GM18502 (cell line): Measurements from ENCODE around the gene SVIL.

Experiments used
- ATAC-seq: cut with Tn5 transposase; IDR thresholded peaks from one replicate; pipeline ENCODE4 v1.9.1; 2021; ENCODE audit warnings: mild to moderate bottlenecking; ENCODE audit not compliant: unreplicated experiment, poor library complexity

The SVIL gene, protein sequence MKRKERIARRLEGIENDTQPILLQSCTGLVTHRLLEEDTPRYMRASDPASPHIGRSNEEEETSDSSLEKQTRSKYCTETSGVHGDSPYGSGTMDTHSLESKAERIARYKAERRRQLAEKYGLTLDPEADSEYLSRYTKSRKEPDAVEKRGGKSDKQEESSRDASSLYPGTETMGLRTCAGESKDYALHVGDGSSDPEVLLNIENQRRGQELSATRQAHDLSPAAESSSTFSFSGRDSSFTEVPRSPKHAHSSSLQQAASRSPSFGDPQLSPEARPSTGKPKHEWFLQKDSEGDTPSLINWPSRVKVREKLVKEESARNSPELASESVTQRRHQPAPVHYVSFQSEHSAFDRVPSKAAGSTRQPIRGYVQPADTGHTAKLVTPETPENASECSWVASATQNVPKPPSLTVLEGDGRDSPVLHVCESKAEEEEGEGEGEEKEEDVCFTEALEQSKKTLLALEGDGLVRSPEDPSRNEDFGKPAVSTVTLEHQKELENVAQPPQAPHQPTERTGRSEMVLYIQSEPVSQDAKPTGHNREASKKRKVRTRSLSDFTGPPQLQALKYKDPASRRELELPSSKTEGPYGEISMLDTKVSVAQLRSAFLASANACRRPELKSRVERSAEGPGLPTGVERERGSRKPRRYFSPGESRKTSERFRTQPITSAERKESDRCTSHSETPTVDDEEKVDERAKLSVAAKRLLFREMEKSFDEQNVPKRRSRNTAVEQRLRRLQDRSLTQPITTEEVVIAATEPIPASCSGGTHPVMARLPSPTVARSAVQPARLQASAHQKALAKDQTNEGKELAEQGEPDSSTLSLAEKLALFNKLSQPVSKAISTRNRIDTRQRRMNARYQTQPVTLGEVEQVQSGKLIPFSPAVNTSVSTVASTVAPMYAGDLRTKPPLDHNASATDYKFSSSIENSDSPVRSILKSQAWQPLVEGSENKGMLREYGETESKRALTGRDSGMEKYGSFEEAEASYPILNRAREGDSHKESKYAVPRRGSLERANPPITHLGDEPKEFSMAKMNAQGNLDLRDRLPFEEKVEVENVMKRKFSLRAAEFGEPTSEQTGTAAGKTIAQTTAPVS (N-terminal part only)

DNA sequence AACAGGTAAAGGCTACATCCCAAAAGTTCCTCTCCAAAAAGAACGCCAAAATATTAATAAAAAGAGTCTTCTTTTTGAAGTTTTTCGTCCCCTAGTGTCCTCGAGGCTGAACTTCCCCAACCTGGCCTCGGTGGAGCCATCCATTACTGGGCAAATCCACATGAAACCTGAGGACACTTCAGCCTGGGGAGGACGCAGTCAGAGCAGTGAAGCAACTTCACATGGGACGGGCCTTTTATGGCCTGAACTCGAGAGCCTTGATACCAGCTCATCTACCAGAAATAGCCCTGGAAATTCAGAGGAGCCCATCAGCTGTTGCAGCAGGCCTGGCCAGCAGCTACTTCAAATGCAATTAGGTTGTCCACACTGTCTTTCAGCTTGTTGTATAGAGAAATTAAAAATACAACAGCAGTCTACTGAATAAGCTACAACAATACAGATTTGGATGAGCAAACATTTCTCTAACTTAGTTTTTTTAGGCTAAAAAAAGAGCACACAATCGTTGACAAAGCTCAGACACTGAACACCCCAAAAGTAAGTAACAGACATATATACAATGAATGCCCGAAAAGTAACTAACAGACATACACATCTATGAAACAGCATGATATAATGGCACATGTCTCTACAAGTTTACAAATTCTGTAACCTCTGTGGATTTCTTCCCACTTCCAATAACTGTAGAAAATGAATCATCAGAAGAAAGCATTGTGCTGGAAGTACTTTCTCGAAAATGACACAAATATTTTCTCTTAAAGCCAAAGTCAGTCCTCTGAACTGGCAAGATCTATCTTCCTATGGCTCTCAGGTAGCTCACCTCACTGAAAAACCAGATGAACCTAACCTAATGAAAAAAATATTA lies at the start of gene SVIL:
TSS of gene SVIL (minus strand) at position 208 of the 862 bp plus-strand sequence. CDS start 79,913 bp downstream, outside the sequence.
- no peak for ATAC-seq

DNA sequence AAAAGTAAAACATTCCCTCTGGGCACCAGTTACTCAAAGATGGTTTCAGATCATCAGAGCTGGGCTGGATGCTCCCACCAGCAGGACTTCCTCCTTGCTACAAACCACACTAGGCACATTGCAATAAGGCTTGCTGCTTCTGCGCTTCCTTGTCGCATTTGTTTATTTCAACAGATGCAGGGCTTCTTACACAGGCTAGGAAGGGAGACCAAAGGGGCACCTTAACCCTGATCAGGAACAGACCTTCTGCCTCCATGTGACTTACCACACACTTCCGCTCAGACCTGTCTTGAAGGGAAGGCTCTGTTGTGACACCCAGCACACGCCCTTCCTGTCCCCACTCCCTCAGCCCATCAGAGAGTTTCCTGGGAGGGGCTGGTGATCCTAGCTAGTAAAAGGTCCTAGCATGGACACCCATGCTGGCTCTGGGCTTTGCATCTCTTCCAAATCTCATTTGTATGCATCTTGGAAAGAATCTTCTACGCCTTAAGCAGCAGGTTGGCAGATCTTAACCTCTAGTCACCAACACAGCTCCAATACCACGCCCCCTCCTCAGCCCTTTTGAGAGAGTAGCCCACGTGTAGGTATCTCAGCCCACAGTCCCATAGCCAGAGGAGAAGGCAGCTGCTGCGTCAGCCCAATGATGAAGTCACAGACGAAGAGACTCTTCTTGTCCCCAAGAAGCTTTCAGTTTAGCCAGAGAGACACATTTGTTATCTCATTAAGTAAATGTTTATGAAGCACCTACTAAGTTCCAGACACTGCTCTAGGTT lies 47.1 kb upstream of the SVIL start:
- ATAC-seq = peak; percentile 78

GRCh38 chr10:29680091-29680490 lies 45.3 kb upstream of the SVIL start:
- no peak for ATAC-seq

GRCh38 chr10:29676732-29677131 lies 42.0 kb upstream of the SVIL start:
- no peak for ATAC-seq

GRCh38 chr10:29675984-29676383 lies 41.2 kb upstream of the SVIL start:
- no peak for ATAC-seq

DNA sequence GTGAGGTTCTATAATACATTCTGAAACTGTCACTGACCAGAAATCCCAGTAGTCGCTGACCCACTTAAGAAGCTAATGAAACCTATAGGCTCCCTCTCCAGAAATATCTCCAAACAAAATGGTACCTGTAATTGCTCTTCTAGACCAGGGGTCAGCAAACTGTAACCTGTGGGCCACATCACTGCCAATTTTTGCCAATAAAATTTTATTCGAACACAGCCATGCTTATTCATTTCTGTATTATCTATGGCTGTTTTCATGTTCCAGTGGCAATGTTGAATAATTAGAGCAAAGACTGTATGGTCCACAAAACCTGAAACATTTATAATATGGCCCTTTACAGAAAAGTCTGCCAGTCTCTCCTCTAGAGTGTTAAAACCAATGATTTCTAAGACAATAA lies 37.2 kb upstream of the SVIL start:
- ATAC-seq = no peak

GRCh38 chr10:29671228-29671780 lies 36.5 kb upstream of the SVIL start:
- ATAC-seq = no peak

GRCh38 chr10:29670761-29671160 lies 36.0 kb upstream of the SVIL start:
- no peak for ATAC-seq

DNA sequence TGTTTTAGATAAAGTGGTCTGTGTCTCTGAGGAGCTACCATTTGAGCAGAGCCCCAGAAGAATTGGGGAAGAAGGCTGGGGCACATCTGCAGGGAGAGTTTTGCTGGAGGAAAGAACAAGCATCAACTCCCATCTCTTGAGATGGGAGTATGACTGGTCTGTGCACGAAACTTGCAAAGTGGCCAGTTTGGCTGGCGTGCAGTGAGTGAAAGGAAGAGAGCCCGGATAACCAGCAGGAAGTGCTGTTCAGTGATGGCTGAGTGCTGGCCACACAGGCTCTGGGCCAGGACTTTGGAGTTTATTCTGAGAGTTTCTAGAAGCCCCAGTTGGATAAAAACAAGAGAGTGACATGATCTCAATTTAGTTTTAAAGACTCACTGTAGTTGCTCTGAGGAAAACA lies 34.4 kb upstream of the SVIL start:
- no peak for ATAC-seq

- no peak for ATAC-seq
These were observed 33.9 kb upstream of the SVIL start for GRCh38 chr10:29668628-29669027.

- no peak for ATAC-seq
These were observed 32.4 kb upstream of the SVIL start for GRCh38 chr10:29667191-29667590.

GRCh38 chr10:29666201-29666600 lies 31.4 kb upstream of the SVIL start:
- ATAC-seq = no peak

- ATAC-seq = no peak
These were observed 28.9 kb upstream of the SVIL start for GRCh38 chr10:29663718-29664117.

- ATAC-seq = peak; percentile 99
These were observed 24.5 kb upstream of the SVIL start for GRCh38 chr10:29658984-29659965.

DNA sequence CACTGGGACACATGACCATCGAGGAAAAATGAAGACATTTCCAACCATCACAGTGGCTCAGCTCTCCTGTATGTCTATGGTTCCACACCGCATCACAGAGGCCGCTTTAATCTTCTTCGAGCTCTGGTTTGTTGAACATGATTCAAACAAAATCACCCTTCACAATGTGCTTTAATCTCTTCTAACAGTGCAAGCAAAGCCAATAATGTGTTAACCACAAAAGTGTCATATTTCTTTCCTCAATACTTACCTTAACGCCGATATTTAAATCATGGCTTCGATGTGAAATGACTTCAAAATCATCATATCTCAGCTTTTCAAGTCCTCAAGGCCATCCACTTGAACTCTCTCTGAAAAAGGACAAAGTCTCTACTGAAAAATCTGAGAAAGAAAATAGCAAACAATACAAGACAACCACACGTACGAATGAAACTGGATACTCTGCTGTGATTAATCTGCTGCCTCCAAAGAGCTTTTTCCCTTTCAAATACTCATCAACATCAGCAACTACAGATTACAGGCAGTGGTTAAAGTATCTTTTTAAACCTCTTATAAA lies 23.0 kb upstream of the SVIL start:
- no peak for ATAC-seq

- ATAC-seq = no peak
These were observed 21.8 kb upstream of the SVIL start for GRCh38 chr10:29656451-29656992.

DNA sequence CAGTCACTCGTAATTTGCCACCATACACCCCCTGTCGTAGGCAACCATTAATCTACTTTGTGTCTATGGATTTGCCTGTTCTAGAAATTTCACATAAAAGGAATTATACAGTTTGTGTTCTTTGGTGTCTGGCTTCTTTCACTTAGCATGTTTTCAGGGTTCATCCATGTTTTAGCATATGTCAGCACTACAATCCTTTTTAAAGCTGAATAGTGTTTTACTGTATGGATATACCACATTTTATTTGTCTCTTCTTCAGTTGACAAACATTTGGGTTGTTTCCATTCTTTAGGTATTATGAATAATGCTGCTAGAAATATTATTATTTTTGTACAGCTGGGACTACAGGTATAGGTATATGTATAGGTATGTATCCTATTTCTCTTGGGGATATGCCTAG lies 17.4 kb upstream of the SVIL start:
- ATAC-seq = no peak
